GM20000 (cell line): Measurements from ENCODE around the gene DRG2.

Source experiments
- DNase-seq: peaks from one replicate; pipeline ENCODE4 v3.0.0; 2012; ENCODE audit warnings: low spot score
- CTCF ChIP-seq: IDR thresholded peaks from 2 replicates; pipeline ENCODE4 v1.5.1; 2012; ENCODE audit warnings: mild to moderate bottlenecking, control low read depth; ENCODE audit errors: extremely low read depth, missing control alignments

The DRG2 gene

GRCh38 chr17:18121144-18121910 is 33.6 kb downstream of the DRG2 start:
- no peak for TF ChIP-seq CTCF

GRCh38 chr17:18122990-18123753 is 35.4 kb downstream of the DRG2 start:
- TF ChIP-seq CTCF: no peak
- no peak for DNase-seq

More at GRCh38 chr17:18121144-18121910, 33.6 kb downstream of the DRG2 start:
- DNase-seq: no peak

GRCh38 chr17:18124345-18125126 is 36.8 kb downstream of the DRG2 start:
- TF ChIP-seq CTCF: no peak
- no peak for DNase-seq

GRCh38 chr17:18129041-18129502 is 41.3 kb downstream of the DRG2 start:
- DNase-seq: no peak
- no peak for TF ChIP-seq CTCF

GRCh38 chr17:18132711-18133110 is 45.0 kb downstream of the DRG2 start:
- no peak for TF ChIP-seq CTCF
- no peak for DNase-seq

GRCh38 chr17:18136357-18136756 is 48.6 kb downstream of the DRG2 start:
- no peak for TF ChIP-seq CTCF
- no peak for DNase-seq
